Measurements from ENCODE around the gene EIPR1. TPM values are rescaled to one million over a fixed set of nuclear protein-coding genes. Genes with fewer than 3 reads are reported as not detected.
"Not testable (repeated sequence)": the region's sequence is repeated elsewhere in the genome, so short reads cannot be mapped to it uniquely, and the experiment has no call there.

Gene EIPR1
- total and polyA plus RNA-seq, 2 of the 13 experiments (the other 11 are each of a cell fraction or from before 2014, with no cell fraction given), result 70.0 to 96.3 TPM

DNA sequence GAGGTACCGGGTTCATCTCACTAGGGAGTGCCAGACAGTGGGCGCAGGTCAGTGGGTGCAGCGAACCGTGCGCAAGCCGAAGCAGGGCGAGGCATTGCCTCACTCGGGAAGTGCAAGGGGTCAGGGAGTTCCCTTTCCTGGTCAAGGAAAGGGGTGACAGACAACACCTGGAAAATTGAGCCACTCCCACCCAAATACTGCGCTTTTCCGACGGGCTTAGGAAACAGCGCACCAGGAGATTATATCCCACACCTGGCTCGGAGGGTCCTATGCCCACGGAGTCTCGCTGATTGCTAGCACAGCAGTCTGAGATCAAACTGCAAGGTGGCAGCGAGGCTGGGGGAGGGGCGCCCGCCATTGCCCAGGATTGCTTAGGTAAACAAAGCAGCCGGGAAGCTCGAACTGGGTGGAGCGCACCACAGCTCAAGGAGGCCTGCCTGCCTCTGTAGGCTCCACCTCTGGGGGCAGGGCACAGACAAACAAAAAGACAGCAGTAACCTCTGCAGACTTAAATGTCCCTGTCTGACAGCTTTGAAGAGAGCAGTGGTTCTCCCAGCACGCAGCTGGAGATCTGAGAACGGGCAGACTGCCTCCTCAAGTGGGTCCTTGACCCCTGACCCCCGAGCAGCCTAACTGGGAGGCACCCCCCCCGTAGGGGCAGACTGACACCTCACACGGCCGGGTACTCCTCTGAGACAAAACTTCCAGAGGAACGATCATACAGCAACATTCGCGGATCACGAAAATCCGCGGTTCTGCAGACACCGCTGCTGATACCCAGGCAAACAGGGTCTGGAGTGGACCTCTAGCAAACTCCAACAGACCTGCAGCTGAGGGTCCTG lies 8.1 kb downstream of the EIPR1 start (continued):
- TF ChIP-seq FOXK2 (IDR thresholded peaks at IDR 0.05) (peak; percentile 63; the same call in 1 of the 2 replicates), CREB1 (CRISPR knock-in tag; IDR thresholded peaks at IDR 0.05) (0 out of 2 replicates have a peak, but pooled peaks have one; percentile 17), NKX3-1 (CRISPR knock-in tag; IDR thresholded peaks at IDR 0.05) (0 out of 2 replicates have a peak, but pooled peaks have one; percentile 49), PHF8 (CRISPR knock-in tag; IDR thresholded peaks at IDR 0.05) (peak; percentile 64), SAP130 (CRISPR knock-in tag; IDR thresholded peaks at IDR 0.05; ENCODE audit: low read depth) (peak; percentile 75; the same call in 1 of the 2 replicates), ZNF792 (CRISPR knock-in tag; IDR thresholded peaks at IDR 0.05) (peak; percentile 63; the same call in 1 of the 2 replicates), SALL1 (CRISPR knock-in tag; IDR thresholded peaks at IDR 0.05) (peak; percentile 68; the same call in 1 of the 2 replicates), BRF2 (CRISPR knock-in tag; IDR thresholded peaks at IDR 0.05) (peak; percentile 77; the same call in 1 of the 2 replicates), YEATS4 (CRISPR knock-in tag; IDR thresholded peaks at IDR 0.05; ENCODE audit: borderline replicate concordance) (peak; percentile 62; the same call in 1 of the 2 replicates), HNRNPLL (IDR thresholded peaks at IDR 0.05; ENCODE audit: low read depth, low read length, poor library complexity, severe bottlenecking) (peak; percentile 34), ZBTB7B (CRISPR knock-in tag; IDR thresholded peaks at IDR 0.05) (peak; percentile 58; the same call in 1 of the 2 replicates), ARID5B (CRISPR knock-in tag; IDR thresholded peaks at IDR 0.05) (peak; percentile 86)
- TF ChIP-seq CREB1 (IDR thresholded peaks at IDR 0.05), result not testable (repeated sequence)
- TF ChIP-seq, protein P1, sequence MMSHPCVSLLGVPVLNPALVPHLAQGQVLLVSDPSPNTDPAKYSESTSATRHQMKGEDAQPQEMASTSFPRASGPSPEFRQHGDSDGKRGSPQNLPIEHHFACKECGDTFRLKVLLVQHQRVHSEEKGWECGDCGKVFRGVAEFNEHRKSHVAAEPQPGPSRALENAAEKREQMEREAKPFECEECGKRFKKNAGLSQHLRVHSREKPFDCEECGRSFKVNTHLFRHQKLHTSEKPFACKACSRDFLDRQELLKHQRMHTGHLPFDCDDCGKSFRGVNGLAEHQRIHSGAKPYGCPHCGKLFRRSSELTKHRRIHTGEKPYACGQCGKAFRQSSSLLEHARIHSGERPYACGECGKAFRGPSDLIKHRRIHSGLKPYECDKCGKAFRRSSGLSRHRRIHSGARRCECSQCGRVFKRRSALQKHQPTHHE (CRISPR knock-in tag; IDR thresholded peaks at IDR 0.05; ENCODE audit: borderline replicate concordance), result 0 out of 2 replicates have a peak, but pooled peaks have one; percentile 57
- TF ChIP-seq, protein P2, sequence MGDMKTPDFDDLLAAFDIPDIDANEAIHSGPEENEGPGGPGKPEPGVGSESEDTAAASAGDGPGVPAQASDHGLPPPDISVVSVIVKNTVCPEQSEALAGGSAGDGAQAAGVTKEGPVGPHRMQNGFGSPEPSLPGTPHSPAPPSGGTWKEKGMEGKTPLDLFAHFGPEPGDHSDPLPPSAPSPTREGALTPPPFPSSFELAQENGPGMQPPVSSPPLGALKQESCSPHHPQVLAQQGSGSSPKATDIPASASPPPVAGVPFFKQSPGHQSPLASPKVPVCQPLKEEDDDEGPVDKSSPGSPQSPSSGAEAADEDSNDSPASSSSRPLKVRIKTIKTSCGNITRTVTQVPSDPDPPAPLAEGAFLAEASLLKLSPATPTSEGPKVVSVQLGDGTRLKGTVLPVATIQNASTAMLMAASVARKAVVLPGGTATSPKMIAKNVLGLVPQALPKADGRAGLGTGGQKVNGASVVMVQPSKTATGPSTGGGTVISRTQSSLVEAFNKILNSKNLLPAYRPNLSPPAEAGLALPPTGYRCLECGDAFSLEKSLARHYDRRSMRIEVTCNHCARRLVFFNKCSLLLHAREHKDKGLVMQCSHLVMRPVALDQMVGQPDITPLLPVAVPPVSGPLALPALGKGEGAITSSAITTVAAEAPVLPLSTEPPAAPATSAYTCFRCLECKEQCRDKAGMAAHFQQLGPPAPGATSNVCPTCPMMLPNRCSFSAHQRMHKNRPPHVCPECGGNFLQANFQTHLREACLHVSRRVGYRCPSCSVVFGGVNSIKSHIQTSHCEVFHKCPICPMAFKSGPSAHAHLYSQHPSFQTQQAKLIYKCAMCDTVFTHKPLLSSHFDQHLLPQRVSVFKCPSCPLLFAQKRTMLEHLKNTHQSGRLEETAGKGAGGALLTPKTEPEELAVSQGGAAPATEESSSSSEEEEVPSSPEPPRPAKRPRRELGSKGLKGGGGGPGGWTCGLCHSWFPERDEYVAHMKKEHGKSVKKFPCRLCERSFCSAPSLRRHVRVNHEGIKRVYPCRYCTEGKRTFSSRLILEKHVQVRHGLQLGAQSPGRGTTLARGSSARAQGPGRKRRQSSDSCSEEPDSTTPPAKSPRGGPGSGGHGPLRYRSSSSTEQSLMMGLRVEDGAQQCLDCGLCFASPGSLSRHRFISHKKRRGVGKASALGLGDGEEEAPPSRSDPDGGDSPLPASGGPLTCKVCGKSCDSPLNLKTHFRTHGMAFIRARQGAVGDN (CRISPR knock-in tag; IDR thresholded peaks at IDR 0.05), result peak; percentile 82
- TF ChIP-seq, protein P3, sequence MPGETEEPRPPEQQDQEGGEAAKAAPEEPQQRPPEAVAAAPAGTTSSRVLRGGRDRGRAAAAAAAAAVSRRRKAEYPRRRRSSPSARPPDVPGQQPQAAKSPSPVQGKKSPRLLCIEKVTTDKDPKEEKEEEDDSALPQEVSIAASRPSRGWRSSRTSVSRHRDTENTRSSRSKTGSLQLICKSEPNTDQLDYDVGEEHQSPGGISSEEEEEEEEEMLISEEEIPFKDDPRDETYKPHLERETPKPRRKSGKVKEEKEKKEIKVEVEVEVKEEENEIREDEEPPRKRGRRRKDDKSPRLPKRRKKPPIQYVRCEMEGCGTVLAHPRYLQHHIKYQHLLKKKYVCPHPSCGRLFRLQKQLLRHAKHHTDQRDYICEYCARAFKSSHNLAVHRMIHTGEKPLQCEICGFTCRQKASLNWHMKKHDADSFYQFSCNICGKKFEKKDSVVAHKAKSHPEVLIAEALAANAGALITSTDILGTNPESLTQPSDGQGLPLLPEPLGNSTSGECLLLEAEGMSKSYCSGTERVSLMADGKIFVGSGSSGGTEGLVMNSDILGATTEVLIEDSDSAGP (CRISPR knock-in tag; IDR thresholded peaks at IDR 0.05; ENCODE audit: borderline replicate concordance), result peak; percentile 77; the same call in 1 of the 2 replicates

Measured in HepG2 (cell line).